Breast epithelium (tissue), 3 donors: ENCODE results near the gene OTOG.

Experiments
- CTCF ChIP-seq, 3 donors: fragments of 450-650 bp; IDR thresholded peaks; one replicate each; pipeline ENCODE4 v1.5.1; 2016 to 2017; ENCODE audit warnings: antibody characterized with exemption in 3 of 3, mild to moderate bottlenecking in 3 of 3, moderate library complexity in 3 of 3
- POLR2A ChIP-seq: fragments of 450-650 bp; IDR thresholded peaks from one replicate; pipeline ENCODE4 v1.6.1; 2016; ENCODE audit warnings: antibody characterized with exemption, mild to moderate bottlenecking, moderate library complexity
- POLR2AphosphoS5 ChIP-seq, 3 donors: sonication (generic); formaldehyde crosslinking; IDR thresholded peaks; one replicate each; pipeline ENCODE4 v1.6.1; 2017; ENCODE audit warnings: antibody characterized with exemption in 3 of 3

GRCh38 chr11:17605651-17606122 lies 58.6 kb downstream of the OTOG start:
- TF ChIP-seq CTCF (IDR thresholded peaks at IDR 0.05) (no peak), POLR2AphosphoS5 (IDR thresholded peaks at IDR 0.05) (no peak), POLR2A (no peak)
